DND-41 (cell line): Measurements from ENCODE around the gene ITPR1.

ENCODE experiments used
- ATAC-seq: fragments of 200-7000 bp; cut with Tn5 transposase; 3 replicates; pipeline ENCODE4 v1.9.1; 2021; ENCODE audit warnings: low read depth; ENCODE audit not compliant: insufficient read depth
- DNase-seq: peaks from one replicate; pipeline ENCODE4 v3.0.0-alpha.2; 2020
- H2AFZ ChIP-seq: 2 replicates; pipeline ENCODE4 v1.6.0; 2012; ENCODE audit warnings: low read depth, low read length
- H3K27ac ChIP-seq: 2 replicates; pipeline ENCODE4 v1.5.1; 2012; ENCODE audit warnings: low read length, inconsistent platforms
- H3K27me3 ChIP-seq: fragments of 200-600 bp; sonication (generic); 2 replicates; pipeline ENCODE4 v1.6.0; 2012; ENCODE audit warnings: low read length, mild to moderate bottlenecking, inconsistent platforms; ENCODE audit not compliant: insufficient read depth, poor library complexity
- H3K36me3 ChIP-seq: 2 replicates; pipeline ENCODE4 v1.5.1; 2012; ENCODE audit warnings: low read length, inconsistent platforms; ENCODE audit not compliant: insufficient read depth
- H3K4me1 ChIP-seq: 2 replicates; pipeline ENCODE4 v1.5.1; 2012; ENCODE audit warnings: mild to moderate bottlenecking, low read length; ENCODE audit not compliant: insufficient read depth
- H3K4me2 ChIP-seq: 2 replicates; pipeline ENCODE4 v1.6.0; 2012; ENCODE audit warnings: mild to moderate bottlenecking, moderate library complexity, low read length, inconsistent platforms; ENCODE audit not compliant: insufficient read depth
- H3K4me3 ChIP-seq, 2 experiments: fragments of 200-600 bp in 1 of 2; shearing (Covaris generic) in 1 of 2; 2 replicates each; pipeline ENCODE4 v1.5.1; 2012 to 2016; ENCODE audit warnings: inconsistent platforms in 2 of 2, low read length in 2 of 2, mild to moderate bottlenecking in 2 of 2, low read depth in 1 of 2, moderate library complexity in 1 of 2
- H3K79me2 ChIP-seq: 2 replicates; pipeline ENCODE4 v1.6.0; 2012; ENCODE audit warnings: low read length, inconsistent platforms; ENCODE audit not compliant: insufficient read depth
- H3K9ac ChIP-seq: 2 replicates; pipeline ENCODE4 v1.6.0; 2012; ENCODE audit warnings: low read depth, mild to moderate bottlenecking, inconsistent platforms, low read length, moderate library complexity
- H3K9me3 ChIP-seq: 2 replicates; pipeline ENCODE4 v1.5.1; 2012; ENCODE audit warnings: low read length, moderate library complexity, mild to moderate bottlenecking, inconsistent platforms; ENCODE audit not compliant: insufficient read depth, severe bottlenecking
- H4K20me1 ChIP-seq: 2 replicates; pipeline ENCODE4 v1.6.0; 2012; ENCODE audit warnings: low read length; ENCODE audit not compliant: insufficient read depth
- CTCF ChIP-seq: IDR thresholded peaks from 2 replicates; pipeline ENCODE4 v1.5.1; 2012; ENCODE audit warnings: borderline replicate concordance, low read length, moderate library complexity, mild to moderate bottlenecking; ENCODE audit not compliant: poor library complexity, severe bottlenecking; ENCODE audit errors: extremely low read depth
- EZH2 ChIP-seq: IDR thresholded peaks from 3 replicates; pipeline ENCODE4 v1.6.1; 2012; ENCODE audit warnings: borderline replicate concordance, low read depth, mild to moderate bottlenecking, moderate library complexity, low read length, inconsistent platforms; ENCODE audit not compliant: severe bottlenecking

Gene ITPR1

GRCh38 chr3:4493014-4493940 is at the start of gene ITPR1:
ITPR1 (plus strand) TSS chr3:4493348; CDS start chr3:4516492, 23,144 bp downstream.
- Histone ChIP-seq H3K9me3 (no peaks in the 10 kb centered on the region), H3K36me3 (no peaks in the 10 kb centered on the region), H3K4me2 (peak within 1 kb of the TSS; percentile 97), H3K79me2 (no peaks in the 10 kb centered on the region), H3K27ac (peak within 1 kb of the TSS; percentile 68), H3K27me3 (peaks cover 25% of the 10 kb centered on the region), H4K20me1 (no peaks in the 10 kb centered on the region), H3K9ac (peak within 1 kb of the TSS; percentile 60), H3K4me3 (peak within 1 kb of the TSS; percentile 63 to 79), H3K4me1 (peaks cover 29% of the 10 kb centered on the region), H2AFZ (peak within 1 kb of the TSS; percentile 81)
- ATAC-seq, result peak; percentile 92
- peak; percentile 99 for DNase-seq
- TF ChIP-seq EZH2 (no peak), CTCF (no peak)

GRCh38 chr3:4447295-4447999 is 45.7 kb upstream of the ITPR1 start:
- DNase-seq (no peak), ATAC-seq (no peak)
- TF ChIP-seq CTCF (no peak), EZH2 (no peak)
- Histone ChIP-seq H3K4me1 (no peaks in the 10 kb centered on the region), H2AFZ (no peak overlapping the region), H3K36me3 (peaks cover 9% of the 10 kb centered on the region; the same call in 1 of the 2 replicates), H3K79me2 (no peaks in the 10 kb centered on the region), H3K9ac (no peak overlapping the region), H3K27me3 (no peaks in the 10 kb centered on the region), H3K27ac (no peak overlapping the region), H4K20me1 (no peaks in the 10 kb centered on the region), H3K9me3 (no peaks in the 10 kb centered on the region), H3K4me2 (no peak overlapping the region), H3K4me3 (no peak overlapping the region)

- no peaks in the 10 kb centered on the region for H3K9me3 ChIP-seq
- no peaks in the 10 kb centered on the region for H4K20me1 ChIP-seq
- no peaks in the 10 kb centered on the region for H3K4me1 ChIP-seq
- TF ChIP-seq EZH2 (no peak), CTCF (no peak)
- no peaks in the 10 kb centered on the region for H3K27me3 ChIP-seq
- no peak for ATAC-seq
- H2AFZ ChIP-seq, result no peak overlapping the region
- no peak overlapping the region for H3K4me2 ChIP-seq
- H3K36me3 ChIP-seq, result peaks cover 9% of the 10 kb centered on the region; the same call in 1 of the 2 replicates
- no peak for DNase-seq
- no peak overlapping the region for H3K27ac ChIP-seq
- H3K79me2 ChIP-seq, result no peaks in the 10 kb centered on the region
- H3K9ac ChIP-seq, result no peak overlapping the region
- H3K4me3 ChIP-seq, result no peak overlapping the region
Measured at GRCh38 chr3:4448187-4448586, 45.0 kb upstream of the ITPR1 start.
